Heart left ventricle (tissue), 16 donors: ENCODE measurements around the gene CHST11. TPM values are rescaled to one million over a fixed set of nuclear protein-coding genes. Genes with fewer than 3 reads are reported as not detected.

Experiments used
- ATAC-seq, 4 donors: fragments of 200-7000 bp; cut with Tn5 transposase; one replicate each; pipeline ENCODE4 v1.9.1; 2020 to 2022; ENCODE audit warnings: moderate library complexity in 4 of 4, mild to moderate bottlenecking in 3 of 4, moderate number of reproducible peaks in 1 of 4
- DNase-seq, 5 donors: peaks; one replicate each; pipeline ENCODE4 v3.0.0-alpha.2; 2020
- H3K27ac ChIP-seq, 12 donors: fragments of 200-600 bp; sonication (generic) in 4 of 12; one replicate each; pipeline versions ENCODE4 v1.5.0 to v1.8.0; 2016 to 2022; ENCODE audit warnings: mild to moderate bottlenecking in 2 of 12
- H3K27me3 ChIP-seq, 9 donors: fragments of 200-600 bp; sonication (generic) in 2 of 9; one replicate each; pipeline versions ENCODE4 v1.5.1 to v1.8.0; 2016 to 2022; ENCODE audit warnings: mild to moderate bottlenecking in 3 of 9
- H3K36me3 ChIP-seq, 9 donors: fragments of 200-600 bp; sonication (generic) in 2 of 9; one replicate each; pipeline versions ENCODE4 v1.5.0 to v1.8.0; 2018 to 2022; ENCODE audit warnings: mild to moderate bottlenecking in 2 of 9
- H3K4me1 ChIP-seq, 12 donors: fragments of 200-600 bp; sonication (generic) in 4 of 12; one replicate each; pipeline versions ENCODE4 v1.5.0 to v1.8.0; 2016 to 2022; ENCODE audit warnings: mild to moderate bottlenecking in 3 of 12
- H3K4me3 ChIP-seq, 12 donors: fragments of 200-600 bp; sonication (generic) in 4 of 12; one replicate each; pipeline versions ENCODE4 v1.5.0 to v1.8.0; 2017 to 2022; ENCODE audit warnings: mild to moderate bottlenecking in 9 of 12, moderate library complexity in 4 of 12
- H3K9me3 ChIP-seq, 12 donors: fragments of 200-600 bp; sonication (generic) in 4 of 12; one replicate each; pipeline versions ENCODE4 v1.5.0 to v1.8.0; 2016 to 2022; ENCODE audit warnings: mild to moderate bottlenecking in 1 of 12
- POLR2A ChIP-seq, 2 donors: fragments of 450-650 bp; IDR thresholded peaks; one replicate each; pipeline ENCODE4 v1.6.1; 2017; ENCODE audit warnings: antibody characterized with exemption in 2 of 2, mild to moderate bottlenecking in 2 of 2, moderate library complexity in 2 of 2
- WGBS, 4 donors: extraction: QIAGEN DNeasy Blood & Tissue Kit in 2 of 4; methylation state at CpG; one replicate each; pipeline versions ENCODE4 v1.1.5 to v1.1.7; 2013 to 2018; 5-methylcytosine and 5-hydroxymethylcytosine counted together
- intact Hi-C, 10 donors: fragments of 100-400 bp; cut with DNase I; formaldehyde crosslinking; loops; one replicate each; pipeline versions ENCODE4 v1.11.1 to v1.14.2; 2022
- polyA plus RNA-seq, 2 donors: library from polyadenylated mRNA; stranded (reverse); fragments of 200-250 nt; gene quantifications; one replicate each; pipeline ENCODE4 v1.2.3, GENCODE V29; 2013
- total RNA-seq, 9 donors: library from RNA; depleted of rRNA in 2 of 9; stranded (reverse); fragments of >200 nt in 2 of 9; fragmentation: NEBNext Ultra II Directional in 3 of 9; extraction: Animal tissue kit (Norgen Biotek cat#: 25700) in 3 of 9; gene quantifications; one replicate each; pipeline versions ENCODE4 v1.1.0 to v1.2.4, GENCODE V29; 2016 to 2023
- TF ChIP-seq, protein P1 (sequence below), 12 donors: fragments of 200-600 bp; sonication (generic) in 4 of 12; IDR thresholded peaks; one replicate each; pipeline versions ENCODE4 v1.5.0 to v1.8.0; 2018 to 2022; ENCODE audit warnings: antibody characterized with exemption in 12 of 12, mild to moderate bottlenecking in 5 of 12
- donor health status: ischemic (EF 13 %, LVEDD 7.1; RV severe dilation, severe dysfunction).
- donor health status: healthy with polysubstance abuse.
- donor health status: DM: no; HTN: yes; CAD: no.
- donor health status: DM: no; HTN: no; CAD: no.
- donor health status: ischemic (EF 25% LVEDD 6.9; RV normal size, moderate dysfunction).
- donor health status: ischemic (EF 25% LVEDD 5.7; RV mildly dilated, moderate dysfunction).
- donor health status: healthy.
- donor health status: DM: yes; HTN: yes; CAD: no.
- donor health status: ischemic (EF 35%, LVEDD 5.7; RV mildly dilated, moderate dysfunction).
- donor health status: nonischemic (EF 11% LVEDD 7.7; RV severe dilation, severe dysfunction).
- donor health status: DM: yes; HTN: yes; CAD: no.
- donor health status: PGD.
- donor health status: ischemic (EF 29% LVEDD 5.4; RV normal size, mild dysfunction).
- donor health status: nonischemic (EF 23%, LVEDD 6.1; RV moderate dilation, normal function).

CHST11 gene
- total and polyA plus RNA-seq, 11 donors, result 1.1 to 16.9 (median 3.4) TPM

DNA sequence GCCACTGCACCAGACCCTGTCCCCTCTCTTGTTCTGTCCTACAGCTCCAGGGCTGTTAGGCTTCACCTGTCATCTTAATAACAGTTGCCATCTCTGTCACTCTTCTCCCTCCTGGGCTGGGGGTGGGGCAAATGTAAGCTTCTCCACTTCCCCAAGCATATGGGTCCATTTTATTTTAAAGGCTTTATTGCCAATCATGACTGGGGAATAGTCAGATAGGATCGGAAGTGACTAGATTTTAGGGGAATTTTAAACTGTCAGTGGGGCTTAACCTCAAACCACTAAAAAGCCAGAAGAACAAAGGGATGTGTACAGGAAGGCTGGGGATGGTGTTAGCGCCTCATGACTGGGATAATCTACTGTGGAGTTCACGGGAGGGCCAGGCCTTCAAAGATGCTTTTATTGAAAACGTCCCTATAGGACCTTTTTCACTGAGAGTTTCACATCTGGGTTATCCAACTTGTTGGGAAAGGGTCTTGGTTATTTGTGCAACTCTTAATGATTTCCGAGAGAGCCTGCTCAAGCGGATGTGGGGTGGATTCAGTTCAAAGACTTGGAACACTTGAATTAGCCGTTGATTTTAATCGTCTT is 41.6 kb downstream of the CHST11 start:
- TF ChIP-seq, protein P1, sequence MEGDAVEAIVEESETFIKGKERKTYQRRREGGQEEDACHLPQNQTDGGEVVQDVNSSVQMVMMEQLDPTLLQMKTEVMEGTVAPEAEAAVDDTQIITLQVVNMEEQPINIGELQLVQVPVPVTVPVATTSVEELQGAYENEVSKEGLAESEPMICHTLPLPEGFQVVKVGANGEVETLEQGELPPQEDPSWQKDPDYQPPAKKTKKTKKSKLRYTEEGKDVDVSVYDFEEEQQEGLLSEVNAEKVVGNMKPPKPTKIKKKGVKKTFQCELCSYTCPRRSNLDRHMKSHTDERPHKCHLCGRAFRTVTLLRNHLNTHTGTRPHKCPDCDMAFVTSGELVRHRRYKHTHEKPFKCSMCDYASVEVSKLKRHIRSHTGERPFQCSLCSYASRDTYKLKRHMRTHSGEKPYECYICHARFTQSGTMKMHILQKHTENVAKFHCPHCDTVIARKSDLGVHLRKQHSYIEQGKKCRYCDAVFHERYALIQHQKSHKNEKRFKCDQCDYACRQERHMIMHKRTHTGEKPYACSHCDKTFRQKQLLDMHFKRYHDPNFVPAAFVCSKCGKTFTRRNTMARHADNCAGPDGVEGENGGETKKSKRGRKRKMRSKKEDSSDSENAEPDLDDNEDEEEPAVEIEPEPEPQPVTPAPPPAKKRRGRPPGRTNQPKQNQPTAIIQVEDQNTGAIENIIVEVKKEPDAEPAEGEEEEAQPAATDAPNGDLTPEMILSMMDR (IDR thresholded peaks at IDR 0.05), result no peak
- TF ChIP-seq POLR2A (IDR thresholded peaks at IDR 0.05), result no peak
- WGBS, 4 donors, result 90 to 97% (median 93%) methylated on average over 8 of the region's 8 CpGs
- Histone ChIP-seq H3K27ac (no peak overlapping the region), H3K27me3 (no peaks in the 10 kb centered on the region), H3K4me1 (peaks cover 0 to 74% (median 13%) of the 10 kb centered on the region in 12 donors), H3K4me3 (no peak overlapping the region), H3K9me3 (no peaks in the 10 kb centered on the region), H3K36me3 (no peaks in the 10 kb centered on the region)
- DNase-seq (no peak), ATAC-seq (no peak)
- intact Hi-C loops, result no loop called here

DNA sequence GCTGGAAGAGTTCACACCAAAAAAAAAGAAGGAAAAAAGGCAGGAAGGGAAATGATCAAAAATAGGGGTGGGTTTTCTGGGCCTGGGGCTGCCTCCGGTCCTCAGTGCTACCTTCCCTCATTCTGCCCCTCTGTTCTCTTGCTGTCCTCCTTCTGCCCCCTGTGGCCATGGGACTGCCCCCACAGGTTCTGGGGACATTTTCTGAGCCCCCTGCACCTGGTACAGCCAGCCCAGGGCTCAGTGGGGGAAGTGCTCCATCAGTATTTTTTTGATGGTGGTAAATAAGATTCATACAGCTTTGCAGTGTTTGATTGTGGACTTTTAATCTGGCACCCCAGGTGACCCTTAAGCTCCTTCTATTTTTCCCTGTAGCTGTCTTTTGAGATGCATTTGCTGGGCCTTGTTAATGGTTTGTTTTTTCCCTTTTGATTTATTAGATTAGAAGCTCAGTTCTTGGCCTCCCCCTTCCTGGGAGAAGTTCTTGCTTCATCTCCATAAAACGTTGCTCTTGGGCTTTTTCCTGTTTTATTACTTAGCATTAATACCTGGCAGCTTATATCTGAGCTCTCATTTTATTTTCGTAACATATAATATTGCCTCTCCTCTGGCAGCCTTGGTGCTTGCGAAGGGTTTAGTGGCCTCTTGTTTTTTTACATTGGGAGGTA is 43.1 kb downstream of the CHST11 start:
- DNase-seq, result no peak
- WGBS, 4 donors, result 81 to 86% (median 83%) methylated on average over 4 of the region's 4 CpGs
- intact Hi-C loops, result no loop called here
- Histone ChIP-seq H3K9me3 (no peaks in the 10 kb centered on the region), H3K4me3 (no peak overlapping the region), H3K27ac (no peak overlapping the region), H3K4me1 (peaks cover 0 to 60% (median 14%) of the 10 kb centered on the region in 12 donors), H3K36me3 (no peaks in the 10 kb centered on the region), H3K27me3 (no peaks in the 10 kb centered on the region)
- ATAC-seq, result no peak
- TF ChIP-seq, protein P1 (IDR thresholded peaks at IDR 0.05), result no peak
- TF ChIP-seq POLR2A (IDR thresholded peaks at IDR 0.05), result no peak

DNA sequence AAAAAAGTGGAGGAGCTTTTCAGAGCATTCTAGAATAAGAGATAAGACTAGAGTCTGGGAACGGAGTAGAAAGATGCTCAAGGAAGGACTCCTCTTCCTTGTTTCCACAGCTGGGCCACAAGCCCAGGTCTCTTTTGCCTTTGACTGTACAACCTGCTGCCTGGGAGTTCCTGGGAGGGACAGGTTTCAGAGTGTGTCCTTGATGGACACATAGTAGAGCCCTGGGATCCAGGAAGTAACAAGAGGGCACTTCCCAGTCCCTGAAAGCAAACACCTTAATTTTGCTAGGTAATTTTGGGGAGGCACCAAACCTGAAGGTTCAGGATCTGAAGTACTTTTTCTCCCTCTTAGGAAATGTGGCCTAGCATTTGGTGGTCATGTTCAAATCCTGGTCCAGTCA is 44.4 kb downstream of the CHST11 start:
- H3K27me3 ChIP-seq, result no peaks in the 10 kb centered on the region
- ATAC-seq (no peak), DNase-seq (no peak)
- TF ChIP-seq, protein P1 (IDR thresholded peaks at IDR 0.05), result no peak
- TF ChIP-seq POLR2A (IDR thresholded peaks at IDR 0.05), result no peak
- intact Hi-C loops, result no loop called here
- no peaks in the 10 kb centered on the region for H3K36me3 ChIP-seq
- H3K9me3 ChIP-seq, result no peaks in the 10 kb centered on the region
- no peak overlapping the region for H3K4me3 ChIP-seq
- peaks cover 0 to 60% (median 13%) of the 10 kb centered on the region in 12 donors for H3K4me1 ChIP-seq
- H3K27ac ChIP-seq, result no peak overlapping the region
- 78 to 100% (median 86%) methylated on average over 1 of the region's 1 CpG for WGBS, 4 donors

DNA sequence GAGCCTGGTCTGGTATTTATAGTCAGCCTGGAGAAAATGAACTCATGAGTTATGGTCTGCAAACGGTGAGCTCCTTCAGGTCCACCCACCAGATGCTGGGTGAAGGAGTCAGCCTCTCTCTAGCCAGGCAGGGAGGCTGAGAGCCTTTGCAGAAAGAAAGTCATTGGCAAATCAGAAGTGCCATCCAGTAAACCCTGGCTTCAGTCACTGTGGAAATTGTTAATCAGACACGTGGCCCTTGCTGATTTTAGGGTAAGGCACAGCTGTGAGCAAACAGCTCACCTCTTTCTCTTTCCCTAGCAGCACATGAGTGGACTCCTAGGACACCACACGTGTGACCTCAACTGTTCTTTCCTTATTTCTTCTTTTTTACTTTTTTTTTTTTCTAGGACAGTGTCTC is 44.9 kb downstream of the CHST11 start:
- no peaks in the 10 kb centered on the region for H3K36me3 ChIP-seq
- WGBS, 4 donors, result 88 to 91% (median 90%) methylated on average over 3 of the region's 3 CpGs
- no peak overlapping the region for H3K27ac ChIP-seq
- no peak for ATAC-seq
- H3K27me3 ChIP-seq, result no peaks in the 10 kb centered on the region
- no peak for DNase-seq
- no peaks in the 10 kb centered on the region for H3K9me3 ChIP-seq
- no peak overlapping the region for H3K4me3 ChIP-seq
- intact Hi-C loops, result no loop called here
- H3K4me1 ChIP-seq, result peaks cover 0 to 60% (median 11%) of the 10 kb centered on the region in 12 donors
- TF ChIP-seq, protein P1 (IDR thresholded peaks at IDR 0.05), result no peak
- TF ChIP-seq POLR2A (IDR thresholded peaks at IDR 0.05), result no peak
